ENCODE results near the gene SLC25A30.
"Not testable (repeated sequence)": the region's sequence is repeated elsewhere in the genome, so short reads cannot be mapped to it uniquely, and the experiment has no call there.

SLC25A30 gene

DNA sequence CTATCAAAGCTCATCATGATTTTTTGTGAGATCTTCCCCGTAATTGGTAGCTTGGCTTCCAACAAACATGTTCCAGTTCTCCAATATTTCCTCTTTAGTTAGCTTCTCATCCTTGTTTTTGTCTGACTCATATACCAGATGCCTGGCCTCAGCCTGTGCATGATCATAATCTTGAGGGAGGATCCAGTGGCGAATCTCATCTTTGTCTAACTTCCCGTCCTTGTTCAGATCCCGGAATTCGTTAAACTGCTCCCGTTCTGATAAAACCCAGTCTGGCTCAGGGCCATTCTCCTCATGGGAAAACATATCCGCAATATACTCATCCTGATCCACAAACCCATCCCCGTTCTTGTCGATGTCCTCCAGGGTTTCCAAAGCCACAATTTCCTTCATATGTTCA is 27.8 kb downstream of the SLC25A30 start:
- not testable (repeated sequence) for DNase-seq

GRCh38 chr13:45388664-45389063 is 29.5 kb downstream of the SLC25A30 start:
- no peak for DNase-seq

DNA sequence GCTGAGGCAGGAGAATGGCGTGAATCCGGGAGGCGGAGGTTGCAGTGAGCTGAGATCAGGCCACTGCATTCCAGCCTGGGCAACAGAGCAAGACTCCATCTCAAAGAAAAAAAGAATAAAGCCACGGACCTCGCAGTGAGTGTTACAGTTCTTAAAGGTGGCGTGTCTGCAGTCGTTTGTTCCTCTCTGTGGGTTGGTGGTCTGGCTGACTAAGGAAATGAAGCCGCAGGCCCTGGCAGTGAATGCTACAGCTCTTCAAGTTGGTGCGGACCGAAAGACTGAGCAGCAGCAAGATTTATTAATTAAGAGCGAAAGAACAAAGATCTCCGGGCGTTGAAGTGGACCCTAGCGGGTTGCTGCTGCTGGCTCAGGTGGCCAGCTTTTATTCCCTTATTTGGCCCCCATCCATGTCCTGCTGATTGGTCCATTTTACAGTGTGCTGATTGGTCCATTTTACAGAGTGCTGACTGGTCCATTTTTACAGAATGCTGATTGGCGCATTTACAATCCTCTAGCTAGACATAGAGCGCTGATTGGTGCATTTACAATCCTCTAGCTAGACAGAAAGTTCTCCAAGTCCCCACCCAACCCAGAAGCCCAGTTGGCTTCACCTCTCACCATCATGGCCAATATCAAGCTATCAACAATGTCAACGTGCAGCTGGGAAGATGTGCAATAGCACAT is 31.1 kb downstream of the SLC25A30 start:
- not testable (repeated sequence) for DNase-seq

- no peak for DNase-seq
These were observed 32.1 kb downstream of the SLC25A30 start for GRCh38 chr13:45385907-45386553.

DNA sequence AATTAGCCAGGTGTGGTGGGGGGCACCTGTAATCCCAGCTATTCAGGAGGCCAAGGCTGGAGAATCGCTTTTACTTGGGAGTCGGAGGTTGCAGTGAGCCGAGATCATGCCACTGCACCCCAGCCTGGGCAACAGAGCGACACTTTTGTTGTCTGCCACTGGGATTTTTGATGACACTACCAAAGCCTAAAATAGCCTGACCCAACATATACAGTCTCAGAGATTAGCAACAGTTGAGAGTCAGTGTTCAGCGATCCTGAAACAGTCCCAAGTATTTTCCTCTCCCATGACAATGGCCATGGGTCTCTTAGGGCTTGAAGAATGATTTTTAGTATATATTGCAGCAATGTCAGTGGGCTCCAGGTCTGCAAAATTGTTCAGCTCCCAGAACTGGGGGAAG is 32.9 kb downstream of the SLC25A30 start:
- no peak for DNase-seq

DNA sequence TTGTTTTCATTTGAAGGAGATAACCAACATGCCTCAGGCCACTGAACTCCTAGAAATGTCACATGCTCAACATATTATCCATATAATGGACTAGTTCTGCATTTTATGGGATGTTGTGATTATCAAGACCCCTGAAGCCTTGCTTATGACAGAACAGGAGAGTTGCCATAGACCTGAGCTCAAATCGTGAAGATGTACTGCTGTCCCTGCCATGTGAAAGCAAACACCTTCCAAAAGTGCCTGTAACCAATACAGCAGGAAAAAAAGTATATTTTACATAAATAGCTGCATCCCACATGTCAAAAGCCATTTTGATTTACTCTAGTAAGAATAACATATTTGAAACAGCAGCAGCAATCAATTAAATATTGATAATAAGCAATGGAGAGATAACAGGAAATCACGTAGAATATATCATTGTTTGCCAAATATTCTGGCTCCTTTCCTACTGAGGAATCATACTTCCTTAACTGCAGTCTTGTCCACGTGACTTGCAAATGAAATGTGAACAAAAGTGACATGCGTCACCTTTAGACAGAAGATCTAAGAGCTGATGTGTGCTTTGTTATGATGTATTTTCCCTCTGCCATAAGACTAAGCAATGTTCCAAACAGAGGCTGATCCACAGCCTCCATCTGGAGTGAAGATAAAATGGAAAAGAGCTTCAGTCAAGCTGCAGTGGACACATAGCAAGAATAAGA is 33.5 kb downstream of the SLC25A30 start:
- DNase-seq, result no peak

- not testable (repeated sequence) for DNase-seq
These were observed 35.4 kb downstream of the SLC25A30 start for GRCh38 chr13:45382739-45383138.

- DNase-seq, result no peak
These were observed 37.0 kb downstream of the SLC25A30 start for GRCh38 chr13:45381196-45381595.

DNA sequence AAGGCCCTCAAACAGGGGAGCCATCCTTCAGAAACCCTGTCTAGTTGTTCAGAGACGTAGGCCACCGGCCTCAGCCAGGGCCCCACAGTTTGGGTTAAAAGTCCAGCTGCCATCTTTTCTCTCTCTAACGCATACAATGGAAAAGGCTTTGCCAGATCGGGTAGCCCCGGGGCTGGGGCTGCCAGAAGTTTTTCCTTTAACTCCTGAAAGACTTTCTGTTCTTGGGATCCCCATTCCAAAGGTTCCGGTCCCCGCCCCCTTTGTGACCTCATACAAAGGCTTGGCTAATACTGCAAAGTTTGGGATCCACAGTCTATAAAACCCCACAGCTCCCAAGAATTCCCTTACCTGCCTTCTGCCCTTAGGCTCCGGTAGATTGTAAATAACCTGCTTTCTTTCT is 37.5 kb downstream of the SLC25A30 start:
- DNase-seq, result not testable (repeated sequence)

DNA sequence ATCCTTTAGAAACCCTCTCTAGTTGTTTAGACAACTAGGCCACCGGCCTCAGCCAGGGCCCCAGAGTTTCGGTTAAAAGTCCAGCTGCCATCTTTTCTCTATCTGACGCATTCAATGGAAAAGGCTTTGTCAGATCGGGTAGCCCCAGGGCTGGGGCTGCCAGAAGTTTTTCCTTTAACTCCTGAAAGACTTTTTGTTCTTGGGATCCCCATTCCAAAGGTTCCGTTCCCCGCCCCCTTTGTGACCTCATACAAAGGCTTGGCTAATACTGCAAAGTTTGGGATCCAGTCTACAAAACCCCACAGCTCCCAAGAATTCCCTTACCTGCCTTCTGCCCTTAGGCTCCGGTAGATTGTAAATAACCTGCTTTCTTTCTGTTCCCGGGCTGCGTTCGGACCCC is 38.7 kb downstream of the SLC25A30 start:
- DNase-seq, result not testable (repeated sequence)

DNA sequence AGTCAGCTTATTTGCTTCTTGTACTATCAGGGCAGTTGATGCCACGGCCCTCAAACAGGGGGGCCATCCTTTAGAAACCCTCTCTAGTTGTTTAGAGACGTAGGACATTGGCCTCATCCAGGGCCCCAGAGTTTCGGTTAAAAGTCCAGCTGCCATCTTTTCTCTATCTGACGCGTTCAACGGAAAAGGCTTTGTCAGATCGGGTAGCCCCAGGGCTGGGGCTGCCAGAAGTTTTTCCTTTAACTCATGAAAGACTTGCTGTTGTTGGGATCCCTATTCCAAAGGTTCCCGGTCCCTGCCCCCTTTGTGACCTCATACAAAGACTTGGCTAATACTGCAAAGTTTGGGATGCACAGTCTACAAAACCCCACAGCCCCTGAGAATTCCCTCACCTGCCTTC is 39.4 kb downstream of the SLC25A30 start:
- not testable (repeated sequence) for DNase-seq

- not testable (repeated sequence) for DNase-seq
These were observed 40.9 kb downstream of the SLC25A30 start for GRCh38 chr13:45377314-45377713.

- DNase-seq, result not testable (repeated sequence)
These were observed 41.5 kb downstream of the SLC25A30 start for GRCh38 chr13:45376651-45377050.

GRCh38 chr13:45374917-45375316 is 43.3 kb downstream of the SLC25A30 start:
- DNase-seq, result no peak

- DNase-seq, result no peak
These were observed 45.0 kb downstream of the SLC25A30 start for GRCh38 chr13:45373162-45373547.

- no peak for DNase-seq
These were observed 45.7 kb downstream of the SLC25A30 start for GRCh38 chr13:45372189-45373161.

GRCh38 chr13:45370922-45371406 is 47.2 kb downstream of the SLC25A30 start:
- peak; percentile 45 to 60 for DNase-seq

GRCh38 chr13:45369116-45369515 is 49.1 kb downstream of the SLC25A30 start:
- no peak for DNase-seq

GRCh38 chr13:45368571-45368970 is 49.6 kb downstream of the SLC25A30 start:
- DNase-seq, result no peak

- peak in 1 of 2 donors; percentile 17 for DNase-seq
These were observed 50.2 kb downstream of the SLC25A30 start for GRCh38 chr13:45368005-45368404.

GRCh38 chr13:45367358-45367757 is 50.8 kb downstream of the SLC25A30 start:
- peak; percentile 87 to 91 for DNase-seq

DNA sequence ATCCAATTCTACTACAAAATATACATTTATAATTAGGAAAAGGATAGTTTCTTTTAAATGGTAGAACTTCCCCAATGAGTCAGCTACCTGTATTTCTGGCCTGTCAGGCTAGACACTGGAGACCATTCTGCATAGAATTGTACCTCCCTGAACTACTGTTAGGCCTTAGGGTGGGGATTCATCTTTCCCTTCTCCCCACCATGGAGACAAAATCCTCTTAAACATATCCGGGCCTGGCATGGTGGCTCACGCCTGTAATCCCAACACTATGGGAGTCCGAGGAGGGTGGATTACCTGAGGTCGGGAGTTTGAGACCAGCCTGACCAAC is 52.7 kb downstream of the SLC25A30 start:
- DNase-seq, result no peak
